ENCODE results near the gene CCDC106.

Gene CCDC106

DNA sequence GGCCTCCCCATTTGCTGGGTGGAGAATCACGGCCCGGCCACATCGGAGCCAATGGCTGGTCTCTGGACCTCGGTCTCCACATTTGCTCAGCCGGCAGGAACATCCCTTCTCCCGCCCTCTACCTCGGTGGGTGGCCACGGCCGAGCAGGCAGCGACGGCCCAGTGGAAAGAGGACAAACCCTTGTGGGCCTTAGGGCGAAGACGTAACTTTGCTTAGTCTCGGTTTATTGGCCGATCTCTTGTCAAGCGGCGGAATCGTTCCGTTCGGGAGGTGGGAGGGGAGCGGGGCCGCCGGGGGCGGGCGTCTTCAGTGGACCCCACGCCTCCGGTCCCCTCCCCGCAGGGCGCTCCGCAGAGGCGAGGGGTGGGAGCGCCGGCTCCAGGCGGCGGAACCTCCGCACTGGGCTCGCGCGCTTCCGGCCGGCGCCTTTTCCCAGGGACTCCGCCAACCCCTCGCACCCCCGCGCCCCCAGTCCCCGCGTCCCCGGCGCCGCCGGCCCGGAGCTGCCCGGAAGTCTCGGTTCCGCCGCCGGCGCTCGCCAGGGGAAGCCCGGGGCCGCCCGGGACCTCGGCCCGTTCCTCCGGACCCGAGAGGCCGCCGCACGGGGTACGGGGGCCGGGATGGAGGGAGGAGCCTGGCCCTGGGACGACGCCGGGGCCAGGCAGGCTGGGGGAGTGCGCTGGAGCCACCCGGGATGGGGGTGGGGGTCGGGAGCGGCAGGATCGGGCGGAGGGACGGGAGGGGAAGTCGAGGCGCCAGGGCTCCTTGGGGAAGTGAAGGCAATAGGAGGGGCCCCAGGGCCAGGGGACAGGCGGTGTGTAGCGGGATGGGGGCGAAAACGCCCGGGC is 7.2 kb upstream of the CCDC106 start, which contains the start of gene ZNF580:
TSS of gene ZNF580 (plus strand) at position 426 of the 849 bp plus-strand sequence. CDS start 1,507 bp downstream, outside the sequence.
- H3K9me3 Mint-ChIP-seq = no peaks in the 10 kb centered on the region
- H3K4me1 Mint-ChIP-seq = peaks cover 67% of the 10 kb centered on the region
- no peaks in the 10 kb centered on the region for H3K27me3 Mint-ChIP-seq
- peak within 1 kb of the TSS; percentile 89 for H3K27ac Mint-ChIP-seq
- peaks cover 9% of the 10 kb centered on the region for H3K36me3 Mint-ChIP-seq
- H3K4me3 Mint-ChIP-seq = peak within 1 kb of the TSS; percentile 89

DNA sequence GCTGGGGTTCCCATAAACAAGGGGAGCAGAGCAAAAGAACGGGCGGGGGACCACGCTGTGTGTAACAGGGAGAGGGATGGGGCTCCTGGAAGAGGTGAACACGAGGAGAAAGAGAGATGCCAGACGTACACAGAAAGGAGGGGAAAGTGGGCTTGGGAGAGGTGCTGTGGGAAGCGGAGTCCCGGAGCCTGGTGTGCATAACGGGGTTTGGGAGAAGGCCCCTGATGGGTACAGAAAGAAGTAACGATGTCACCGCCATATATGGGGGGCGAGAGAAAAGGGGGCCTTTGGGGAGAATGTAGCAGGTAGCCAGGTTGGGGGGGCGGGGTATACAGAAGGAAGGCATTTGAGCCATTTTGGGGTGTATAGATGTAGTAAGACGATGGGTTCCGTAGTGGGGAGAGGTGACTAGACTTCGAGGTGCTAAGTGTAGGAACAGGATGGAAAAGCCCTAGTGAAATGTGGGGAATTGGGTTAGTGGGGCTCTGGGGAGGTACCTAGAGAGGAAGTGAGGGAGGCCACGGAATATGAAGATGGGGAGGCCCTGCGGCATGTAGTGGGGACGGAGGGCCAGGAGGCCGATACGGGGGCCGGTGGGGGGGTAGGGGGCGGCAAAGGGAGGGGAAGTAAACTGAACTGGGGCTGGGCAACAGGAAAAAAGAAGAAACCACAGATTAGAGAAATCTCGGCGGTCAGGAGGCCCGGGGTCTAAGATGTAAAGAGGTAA is 6.4 kb upstream of the CCDC106 start:
- Mint-ChIP-seq H3K4me1 (peaks cover 59% of the 10 kb centered on the region), H3K27me3 (no peaks in the 10 kb centered on the region), H3K4me3 (peak overlapping the region; percentile 89), H3K36me3 (peaks cover 9% of the 10 kb centered on the region), H3K9me3 (no peaks in the 10 kb centered on the region), H3K27ac (peak overlapping the region; percentile 89)

DNA sequence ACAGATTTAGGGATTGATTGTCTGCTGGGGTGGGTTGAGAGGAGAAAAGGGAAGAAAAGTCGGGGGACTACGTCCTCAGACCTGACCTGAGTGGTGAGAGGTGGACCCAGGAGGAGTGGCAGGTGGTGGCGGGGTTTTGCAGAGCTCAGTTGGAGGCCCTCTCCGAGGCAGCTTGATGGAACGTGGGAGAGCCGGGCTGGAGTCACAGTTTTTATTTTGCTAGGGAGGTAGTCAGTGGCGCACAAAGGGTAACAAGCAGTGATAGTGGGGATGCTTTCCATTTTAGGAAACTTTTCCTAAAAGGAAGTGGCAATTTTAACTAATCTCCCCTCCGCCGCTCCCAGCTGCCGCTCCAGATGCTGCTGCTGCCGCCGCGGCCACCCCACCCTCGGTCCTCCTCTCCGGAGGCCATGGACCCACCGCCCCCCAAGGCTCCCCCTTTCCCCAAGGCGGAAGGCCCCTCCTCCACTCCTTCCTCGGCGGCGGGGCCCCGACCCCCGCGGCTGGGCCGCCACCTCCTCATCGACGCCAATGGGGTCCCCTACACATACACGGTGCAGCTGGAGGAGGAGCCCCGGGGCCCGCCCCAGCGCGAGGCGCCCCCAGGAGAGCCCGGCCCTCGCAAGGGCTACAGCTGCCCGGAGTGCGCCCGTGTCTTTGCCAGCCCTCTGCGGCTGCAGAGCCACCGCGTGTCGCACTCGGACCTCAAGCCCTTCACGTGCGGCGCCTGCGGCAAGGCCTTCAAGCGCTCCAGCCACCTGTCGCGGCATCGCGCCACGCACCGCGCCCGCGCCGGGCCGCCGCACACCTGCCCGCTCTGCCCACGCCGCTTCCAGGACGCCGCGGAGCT is 5.6 kb upstream of the CCDC106 start:
- peaks cover 9% of the 10 kb centered on the region for H3K36me3 Mint-ChIP-seq
- H3K9me3 Mint-ChIP-seq = no peaks in the 10 kb centered on the region
- peaks cover 57% of the 10 kb centered on the region for H3K4me1 Mint-ChIP-seq
- peak overlapping the region; percentile 97 for H3K4me3 Mint-ChIP-seq
- no peaks in the 10 kb centered on the region for H3K27me3 Mint-ChIP-seq
- peak overlapping the region; percentile 99 for H3K27ac Mint-ChIP-seq

DNA sequence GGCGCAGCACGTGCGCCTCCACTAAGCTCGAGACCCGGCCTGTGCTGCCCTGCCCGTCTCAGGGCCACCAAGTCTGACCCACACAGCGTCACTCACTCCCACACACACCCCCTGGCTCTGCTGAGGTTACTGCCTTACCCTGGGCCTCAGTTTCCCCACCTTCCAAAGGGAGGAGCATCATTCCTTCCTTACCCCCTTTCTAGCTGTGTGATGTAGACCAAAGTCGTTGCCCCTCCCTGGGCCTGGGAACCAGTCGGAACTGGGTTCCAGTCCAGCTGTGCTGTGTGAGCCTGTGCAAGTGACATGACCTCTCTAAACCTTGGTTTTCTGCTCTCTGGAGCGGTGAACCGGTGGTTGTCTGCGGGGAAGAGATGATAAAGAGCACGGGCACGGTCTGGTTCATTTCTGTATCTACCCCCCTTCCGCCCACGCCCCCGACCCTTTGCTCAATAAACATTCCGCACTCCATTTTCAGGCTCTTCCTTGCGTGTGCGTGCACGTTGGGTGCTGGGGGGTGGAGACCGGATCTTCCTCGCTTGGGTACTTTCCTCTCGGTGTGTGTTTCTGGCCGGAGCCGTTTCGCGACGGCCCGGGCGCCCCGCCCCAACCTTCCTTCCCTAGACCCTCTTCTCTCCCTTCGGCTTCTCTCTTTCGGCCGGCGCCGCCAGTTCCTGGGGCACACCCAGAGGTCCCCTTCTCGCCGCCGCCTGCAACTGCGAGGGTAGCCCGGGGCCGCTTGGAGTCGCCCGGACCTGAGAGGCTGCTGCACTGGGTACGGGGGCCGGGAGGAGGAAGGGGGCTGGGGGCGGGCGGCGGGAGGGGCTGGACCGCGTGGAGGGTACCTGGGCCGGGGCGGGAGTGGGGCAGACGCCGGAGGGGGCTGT is 4.8 kb upstream of the CCDC106 start, which contains the start of gene ZNF581:
TSS of gene ZNF581 (plus strand) at position 647 of the 884 bp plus-strand sequence. CDS start 923 bp downstream, outside the sequence.
- Mint-ChIP-seq H3K4me3 (peak within 1 kb of the TSS; percentile 97), H3K27ac (peak within 1 kb of the TSS; percentile 99), H3K9me3 (no peaks in the 10 kb centered on the region), H3K36me3 (peaks cover 4% of the 10 kb centered on the region), H3K4me1 (peaks cover 53% of the 10 kb centered on the region), H3K27me3 (no peaks in the 10 kb centered on the region)

DNA sequence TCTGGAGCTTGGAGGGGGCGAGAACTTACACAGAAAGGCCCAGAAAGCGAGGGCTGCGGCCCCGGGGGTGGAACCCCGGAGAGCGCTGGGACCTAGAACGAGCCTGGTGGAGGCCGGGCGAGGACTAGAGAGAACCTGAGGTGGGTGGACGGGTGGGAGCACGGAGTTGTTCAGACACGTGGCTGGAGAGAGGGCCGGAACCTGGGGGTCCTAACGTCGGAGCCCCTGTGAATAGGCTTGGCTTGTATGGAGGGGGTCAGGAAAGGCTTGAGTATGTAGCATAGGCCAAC is 4.2 kb upstream of the CCDC106 start:
- H3K27ac Mint-ChIP-seq = peak overlapping the region; percentile 98
- H3K4me3 Mint-ChIP-seq = peak overlapping the region; percentile 97
- H3K4me1 Mint-ChIP-seq = peaks cover 56% of the 10 kb centered on the region
- H3K9me3 Mint-ChIP-seq = no peaks in the 10 kb centered on the region
- H3K27me3 Mint-ChIP-seq = no peaks in the 10 kb centered on the region
- H3K36me3 Mint-ChIP-seq = peaks cover 4% of the 10 kb centered on the region

DNA sequence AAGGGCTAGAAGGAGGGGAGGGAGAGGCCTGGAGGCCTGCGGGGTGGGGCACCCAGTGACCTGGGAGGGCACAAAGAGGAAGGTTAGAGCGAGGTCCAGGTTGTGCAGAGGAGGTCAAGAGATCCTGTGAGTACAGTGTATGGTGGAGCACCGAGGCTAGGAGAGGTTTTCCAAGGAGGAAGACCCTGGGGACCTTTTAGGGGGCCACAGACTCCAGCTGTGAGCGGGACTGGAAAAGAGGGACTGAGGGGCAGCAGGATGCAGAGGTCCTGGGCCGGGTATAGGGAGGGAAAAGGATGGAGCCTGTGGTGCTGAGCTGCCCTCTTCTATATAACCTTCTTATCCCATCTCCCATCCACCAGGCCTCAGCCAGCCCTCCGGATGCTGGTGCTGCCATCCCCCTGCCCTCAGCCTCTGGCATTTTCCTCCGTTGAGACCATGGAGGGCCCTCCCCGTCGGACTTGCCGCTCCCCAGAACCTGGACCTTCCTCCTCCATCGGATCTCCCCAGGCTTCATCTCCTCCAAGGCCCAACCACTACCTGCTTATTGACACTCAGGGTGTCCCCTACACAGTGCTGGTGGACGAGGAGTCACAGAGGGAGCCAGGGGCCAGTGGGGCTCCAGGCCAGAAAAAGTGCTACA is 3.7 kb upstream of the CCDC106 start:
- Mint-ChIP-seq H3K27me3 (no peaks in the 10 kb centered on the region), H3K4me3 (peak overlapping the region; percentile 97), H3K4me1 (peaks cover 54% of the 10 kb centered on the region), H3K9me3 (no peaks in the 10 kb centered on the region), H3K36me3 (peaks cover 1% of the 10 kb centered on the region), H3K27ac (peak overlapping the region; percentile 98)

DNA sequence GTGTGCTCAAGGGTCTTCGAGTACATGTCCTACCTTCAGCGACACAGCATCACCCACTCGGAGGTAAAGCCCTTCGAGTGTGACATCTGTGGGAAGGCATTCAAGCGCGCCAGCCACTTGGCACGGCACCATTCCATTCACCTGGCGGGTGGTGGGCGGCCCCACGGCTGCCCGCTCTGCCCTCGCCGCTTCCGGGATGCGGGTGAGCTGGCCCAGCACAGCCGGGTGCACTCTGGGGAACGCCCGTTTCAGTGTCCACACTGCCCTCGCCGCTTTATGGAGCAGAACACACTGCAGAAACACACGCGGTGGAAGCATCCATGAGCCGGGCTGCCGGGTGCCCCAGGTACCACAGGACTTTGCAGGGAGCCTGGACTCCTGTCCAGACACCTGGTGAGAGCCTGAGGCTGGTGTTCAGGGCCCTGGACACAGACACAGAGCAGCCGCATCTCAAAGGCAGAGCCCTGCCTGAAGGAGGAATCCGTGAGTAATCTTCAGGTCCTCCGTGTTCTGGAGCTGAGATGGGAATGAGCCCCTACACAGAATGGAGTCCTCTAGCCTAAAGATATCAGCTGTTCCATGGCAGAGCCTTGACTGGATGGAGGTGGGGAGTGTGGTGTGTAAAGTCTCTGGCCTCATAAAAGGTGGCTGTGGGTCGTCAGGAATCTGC is 3.0 kb upstream of the CCDC106 start:
- peaks cover 60% of the 10 kb centered on the region for H3K4me1 Mint-ChIP-seq
- H3K27ac Mint-ChIP-seq = peak overlapping the region; percentile 65
- H3K36me3 Mint-ChIP-seq = peaks cover 1% of the 10 kb centered on the region
- no peaks in the 10 kb centered on the region for H3K9me3 Mint-ChIP-seq
- peak overlapping the region; percentile 97 for H3K4me3 Mint-ChIP-seq
- H3K27me3 Mint-ChIP-seq = no peaks in the 10 kb centered on the region

DNA sequence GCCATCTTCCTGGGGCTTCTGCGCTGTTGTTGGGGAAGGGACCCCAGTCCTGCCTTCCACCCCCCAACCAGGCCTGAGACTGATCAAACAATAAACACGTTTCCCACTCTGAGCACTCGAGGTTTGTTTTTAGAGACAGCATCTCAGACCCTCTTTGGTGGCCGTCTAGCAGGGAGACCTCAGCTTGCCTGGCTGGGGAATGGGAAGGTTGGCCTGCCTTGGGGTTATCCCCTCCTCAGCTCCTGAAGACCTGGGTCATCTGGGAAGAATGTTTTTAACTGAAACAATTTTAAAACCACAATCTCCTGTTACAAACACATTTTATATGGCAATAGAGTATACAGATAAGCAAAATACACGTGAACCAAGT is 2.5 kb upstream of the CCDC106 start:
- H3K27ac Mint-ChIP-seq = peak overlapping the region; percentile 65
- peaks cover 1% of the 10 kb centered on the region for H3K36me3 Mint-ChIP-seq
- H3K4me1 Mint-ChIP-seq = peaks cover 61% of the 10 kb centered on the region
- H3K4me3 Mint-ChIP-seq = peak overlapping the region; percentile 78
- no peaks in the 10 kb centered on the region for H3K9me3 Mint-ChIP-seq
- H3K27me3 Mint-ChIP-seq = no peaks in the 10 kb centered on the region

DNA sequence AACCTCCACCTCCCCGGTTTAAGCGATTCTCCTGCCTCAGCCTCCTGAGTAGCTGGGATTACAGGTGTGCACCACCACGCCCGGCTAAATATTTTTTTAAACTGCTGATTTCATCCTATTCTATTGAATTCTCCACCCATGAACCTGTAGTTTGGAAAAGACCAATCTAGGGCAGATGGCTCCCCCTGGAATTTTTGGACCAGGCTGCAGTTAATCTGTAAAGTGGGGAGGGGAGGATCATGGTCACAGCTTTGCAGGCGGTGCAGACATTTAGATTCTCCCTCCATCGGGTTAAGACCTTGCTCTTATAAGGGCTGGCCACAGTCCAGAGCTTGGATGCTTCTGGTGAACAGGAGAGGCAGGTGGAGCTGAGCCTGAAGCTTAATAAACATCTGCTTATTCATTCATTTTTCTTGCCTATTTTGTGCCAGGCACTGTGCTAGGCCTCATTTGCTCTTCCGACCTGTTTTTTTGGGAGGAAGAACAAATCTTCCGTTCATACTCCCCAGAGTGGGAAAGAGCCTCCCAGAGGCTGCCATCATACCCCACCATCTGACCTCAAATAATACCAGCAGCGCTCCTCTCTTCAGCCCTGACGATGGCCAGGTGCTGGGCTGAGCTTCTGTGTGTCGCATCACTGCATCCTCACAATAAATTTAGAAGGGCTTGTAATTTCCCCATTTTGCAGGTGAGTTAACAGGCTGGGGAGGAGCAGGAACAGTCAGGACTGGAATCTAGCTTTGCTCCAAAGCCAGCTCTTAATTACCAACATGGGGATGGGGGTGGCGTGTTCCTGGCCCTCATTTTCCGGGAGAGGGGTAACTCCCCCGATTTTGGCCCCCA is 902 bp upstream of the CCDC106 start:
- H3K27me3 Mint-ChIP-seq = no peaks in the 10 kb centered on the region
- peaks cover 57% of the 10 kb centered on the region for H3K4me1 Mint-ChIP-seq
- H3K27ac Mint-ChIP-seq = peak overlapping the region; percentile 65
- peak overlapping the region; percentile 86 for H3K4me3 Mint-ChIP-seq
- H3K9me3 Mint-ChIP-seq = no peaks in the 10 kb centered on the region
- H3K36me3 Mint-ChIP-seq = peaks cover 1% of the 10 kb centered on the region

DNA sequence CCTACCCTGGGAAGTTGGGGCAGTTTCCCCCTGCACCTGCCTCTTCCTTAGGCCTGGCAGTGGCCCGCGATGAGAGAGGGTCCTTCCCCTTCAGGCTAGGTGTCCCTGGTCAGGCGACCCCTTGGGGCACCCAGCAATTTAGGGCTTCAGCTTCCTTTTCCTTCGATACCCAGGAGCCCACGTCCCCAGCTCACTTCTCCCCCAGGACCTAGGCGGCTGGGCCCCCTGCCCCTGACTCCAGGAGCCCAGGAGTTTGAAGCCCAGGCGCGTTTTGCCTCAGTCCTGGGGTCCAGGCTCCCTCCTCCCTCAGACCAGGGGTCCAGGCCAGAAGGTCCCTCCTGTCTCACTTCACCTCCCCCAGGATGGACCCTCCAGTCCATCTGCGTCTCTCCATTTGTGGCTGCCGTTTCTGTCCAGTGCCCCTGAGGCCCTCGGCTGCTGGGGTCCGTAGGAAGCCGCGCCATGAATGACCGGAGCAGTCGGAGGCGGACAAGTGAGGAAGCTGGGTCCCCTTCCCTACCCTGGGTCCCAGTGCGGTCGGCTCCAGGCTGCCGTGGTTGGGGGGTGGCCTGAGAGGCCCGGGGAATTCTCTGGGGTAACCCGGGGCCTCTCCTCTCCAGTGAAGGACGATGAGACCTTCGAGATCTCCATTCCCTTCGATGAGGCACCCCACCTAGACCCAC is 714 bp downstream of the CCDC106 start:
- H3K4me3 Mint-ChIP-seq = peak overlapping the region; percentile 82
- no peaks in the 10 kb centered on the region for H3K9me3 Mint-ChIP-seq
- H3K36me3 Mint-ChIP-seq = peaks cover 1% of the 10 kb centered on the region
- H3K4me1 Mint-ChIP-seq = peaks cover 47% of the 10 kb centered on the region
- H3K27ac Mint-ChIP-seq = peak overlapping the region; percentile 76
- H3K27me3 Mint-ChIP-seq = no peaks in the 10 kb centered on the region

DNA sequence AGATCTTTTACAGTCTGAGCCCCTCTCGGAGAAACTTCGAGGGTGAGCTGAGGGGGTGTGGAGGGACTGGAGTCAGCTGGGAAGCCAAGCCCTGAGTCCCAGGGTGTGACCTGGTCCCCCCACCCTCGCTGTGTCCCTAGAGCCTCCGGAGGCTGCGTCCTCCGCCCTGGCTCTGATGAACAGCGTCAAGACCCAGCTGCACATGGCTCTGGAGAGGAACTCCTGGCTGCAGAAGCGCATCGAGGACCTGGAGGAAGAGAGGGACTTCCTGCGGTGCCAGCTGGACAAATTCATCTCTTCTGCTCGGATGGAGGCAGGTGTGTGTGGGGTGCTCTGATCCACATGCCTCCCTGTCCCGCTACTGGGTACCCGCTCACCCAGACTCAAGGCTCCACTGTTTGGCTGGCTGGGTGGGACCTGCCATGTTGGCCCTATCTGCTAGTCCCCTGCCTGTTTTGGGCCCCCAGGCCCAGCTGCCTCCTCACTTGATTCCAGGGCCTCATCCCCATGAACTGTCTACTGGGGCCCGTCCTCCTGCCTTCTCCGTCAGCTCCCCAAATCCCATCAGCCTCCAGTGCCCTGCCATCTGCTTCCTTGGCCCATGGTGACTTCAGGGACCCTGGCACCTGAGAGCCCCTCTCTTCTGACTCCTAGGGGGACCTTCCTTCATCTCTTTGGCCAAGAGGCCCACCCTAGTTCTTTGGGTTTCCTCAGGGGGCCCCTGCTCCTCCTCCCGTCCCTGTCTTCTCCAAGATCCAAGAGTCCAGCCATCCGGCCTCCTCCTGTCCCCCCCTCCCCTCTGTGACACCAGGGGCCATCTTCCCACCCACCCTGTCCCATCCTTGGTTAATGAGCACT is 1.5 kb downstream of the CCDC106 start:
- Mint-ChIP-seq H3K27me3 (no peaks in the 10 kb centered on the region), H3K4me3 (peak overlapping the region; percentile 82), H3K36me3 (no peaks in the 10 kb centered on the region), H3K27ac (peak overlapping the region; percentile 88), H3K4me1 (peaks cover 41% of the 10 kb centered on the region), H3K9me3 (no peaks in the 10 kb centered on the region)

DNA sequence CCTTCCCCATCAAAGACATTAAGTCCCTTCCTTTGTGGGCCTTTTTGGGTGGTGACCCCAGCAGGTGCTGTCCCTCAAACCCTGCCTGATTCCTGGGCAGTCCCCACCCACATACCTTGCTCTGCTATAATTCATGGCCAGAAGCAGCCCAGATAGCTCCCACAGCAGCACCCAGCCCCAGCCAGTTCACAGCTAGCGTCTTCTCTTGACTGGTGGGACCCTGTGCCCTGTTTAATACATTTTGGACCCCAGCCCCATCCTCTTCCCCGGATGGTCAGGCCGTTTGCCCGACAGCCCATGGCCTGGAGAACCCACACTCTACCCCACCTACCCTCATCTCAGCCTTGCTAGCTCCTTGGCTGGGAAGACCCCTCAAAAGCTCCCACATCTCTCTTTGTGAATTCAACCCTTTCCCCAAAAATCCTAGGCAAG is 2.1 kb downstream of the CCDC106 start:
- H3K27ac Mint-ChIP-seq = peak overlapping the region; percentile 79
- peak overlapping the region; percentile 54 for H3K4me3 Mint-ChIP-seq
- no peaks in the 10 kb centered on the region for H3K36me3 Mint-ChIP-seq

More for the DNA sequence above, 2.1 kb downstream of the CCDC106 start:
- peaks cover 38% of the 10 kb centered on the region for H3K4me1 Mint-ChIP-seq
- no peaks in the 10 kb centered on the region for H3K27me3 Mint-ChIP-seq
- H3K9me3 Mint-ChIP-seq = no peaks in the 10 kb centered on the region

Data from activated naive CD4-positive, alpha-beta T cell treated with anti-CD3 and anti-CD28 coated beads, Interleukin-2, amount 50 U/mL, for 24 hours (primary cell).